ENCODE measurements around the gene TSPAN4. TPM values are rescaled to one million over a fixed set of nuclear protein-coding genes. Genes with fewer than 3 reads are reported as not detected.

TSPAN4 gene
- total RNA-seq, 4 donors from 2014 or later, result 25.1 to 75.0 (median 32.4) TPM

DNA sequence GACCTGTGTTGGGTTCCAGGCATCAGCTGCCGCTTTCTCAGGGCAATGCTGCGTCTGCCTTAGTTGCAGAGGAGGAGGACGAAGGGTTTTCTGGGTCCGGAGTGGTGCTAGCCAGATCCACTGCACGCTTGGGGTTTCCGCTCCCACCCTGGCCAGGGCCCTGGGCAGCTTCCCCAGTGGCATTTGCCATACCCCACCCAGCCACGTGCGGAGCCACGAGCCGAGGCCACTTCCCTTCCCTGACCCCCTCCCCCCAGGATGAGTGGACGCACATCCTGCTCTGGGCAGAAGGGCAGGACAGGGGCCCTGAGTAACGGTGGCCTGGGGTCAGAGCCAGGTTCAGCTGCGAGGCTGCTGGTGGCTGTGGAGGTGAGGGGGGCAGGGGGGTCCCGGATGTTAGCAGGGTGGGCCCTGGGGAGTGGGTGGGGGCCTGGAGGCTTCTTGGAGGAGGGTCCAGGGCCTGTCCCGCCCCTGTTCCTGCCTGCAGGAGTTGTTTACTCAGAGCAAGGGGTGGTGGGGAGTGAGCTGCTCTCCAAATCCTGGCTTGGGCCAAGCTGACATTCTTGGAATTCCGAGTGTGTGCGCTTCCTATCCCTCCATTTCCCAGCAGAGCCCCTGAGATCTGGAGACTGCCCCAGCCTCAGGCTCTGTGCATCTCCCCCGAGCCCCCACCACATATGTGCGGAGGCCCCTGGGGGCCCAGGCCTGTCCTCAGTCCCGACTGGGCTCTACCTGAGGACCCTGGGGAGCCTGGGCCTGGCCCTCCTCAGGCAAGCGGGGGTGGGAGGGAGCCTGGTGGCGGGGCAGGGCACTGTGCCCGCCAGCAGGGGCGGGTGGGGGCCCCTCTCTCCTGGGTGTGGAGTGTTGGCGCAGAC, 1.4 kb downstream of the TSPAN4 start:
- WGBS, 2 donors (ENCODE audit: low coverage in 1 of 2), result 7% methylated on average over 20 of the region's 25 CpGs; no CpG with 5 or more reads in 1 of the 2 donors
- Histone ChIP-seq H3K4me3 (peak overlapping the region; percentile 62 to 98 (median 83)), H3K27me3 (peaks cover 27% of the 10 kb centered on the region), H3K36me3 (peaks cover 0 to 8% (median 3%) of the 10 kb centered on the region in 4 donors), H3K4me1 (peaks cover 27 to 73% (median 49%) of the 10 kb centered on the region in 4 donors), H3K27ac (peak overlapping the region; percentile 88 to 94 (median 90)), H3K9me3 (no peaks in the 10 kb centered on the region)
- in situ Hi-C loops (cut with MboI; ENCODE audit: low pct_ligation_motif_present in 1 of 4, low pct_unique_long_range_greater_than_20kb in 1 of 4, low sequenced_read_pairs in 3 of 4) (no loop called here), intact Hi-C loops (cut with DNase I; ENCODE audit: low total_unique reads) (loop anchor here (5.0 kb wide), 1 partner anchor 1918 kb away; no protein-coding TSS in a partner anchor)
- TF ChIP-seq POLR2AphosphoS5 (IDR thresholded peaks at IDR 0.05) (peak; percentile 82 to 84 (median 83)), EP300 (IDR thresholded peaks at IDR 0.05; ENCODE audit: low read depth) (peak; percentile 69), CTCF (IDR thresholded peaks at IDR 0.05) (no peak), POLR2A (IDR thresholded peaks at IDR 0.05) (peak; percentile 55)
- DNase-seq, result peak; percentile 83

DNA sequence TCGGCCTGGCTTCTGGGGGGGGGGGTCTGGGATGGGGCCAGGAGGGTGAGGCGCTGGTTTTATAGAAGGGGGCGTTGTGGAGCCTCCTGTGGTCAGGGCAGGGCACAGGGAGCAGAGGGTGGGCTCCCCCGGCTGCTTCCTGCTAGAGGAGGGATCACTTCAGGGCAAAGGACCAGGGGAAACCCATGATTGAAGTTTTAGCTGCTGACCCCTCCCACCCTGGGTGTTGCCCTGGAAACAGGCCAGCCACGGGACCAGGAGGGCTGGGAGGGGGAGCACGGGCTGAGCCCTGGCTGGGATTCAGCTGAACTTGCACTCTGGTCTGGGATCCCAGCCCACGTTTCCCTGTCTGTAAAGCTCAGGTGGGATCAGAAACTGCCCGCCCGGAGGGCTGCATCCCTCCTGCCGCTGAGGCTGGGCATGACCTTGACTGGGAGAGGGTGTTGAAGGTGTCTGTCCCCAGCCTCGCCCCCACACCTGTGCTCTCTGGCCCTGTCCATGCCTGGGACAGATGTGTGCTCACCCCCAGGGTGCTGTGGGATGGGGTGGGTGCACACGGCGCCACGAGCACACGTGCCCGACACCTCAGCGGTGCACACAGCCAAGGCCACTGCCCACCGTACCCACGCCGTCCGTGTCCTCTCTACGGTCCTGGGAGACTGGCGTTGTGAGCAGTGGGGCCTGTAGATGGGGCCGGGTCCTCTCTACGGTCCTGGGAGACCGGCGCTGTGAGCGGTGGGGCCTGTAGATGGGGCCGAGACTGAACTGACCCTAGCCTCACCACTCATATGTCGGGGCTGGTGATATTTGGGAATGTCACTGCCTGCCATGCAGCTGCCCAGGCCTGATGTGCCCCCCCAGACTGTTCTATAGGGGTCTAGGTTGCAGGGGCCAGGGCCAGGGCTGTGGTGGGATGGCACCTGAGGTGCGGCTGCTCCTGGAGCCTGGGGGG, 2.3 kb downstream of the TSPAN4 start:
- intact Hi-C loops (cut with DNase I; ENCODE audit: low total_unique reads), result loop anchor here (5.0 kb wide), 1 partner anchor 1917 kb away; no protein-coding TSS in a partner anchor
- WGBS, 2 donors (ENCODE audit: low coverage in 1 of 2), result 45% methylated on average over 18 of the region's 31 CpGs; no CpG with 5 or more reads in 1 of the 2 donors
- peaks cover 33% of the 10 kb centered on the region for H3K27me3 ChIP-seq
- H3K9me3 ChIP-seq, result no peaks in the 10 kb centered on the region
- peaks cover 0 to 1% (median 0%) of the 10 kb centered on the region in 4 donors for H3K36me3 ChIP-seq
- H3K4me3 ChIP-seq, result peak overlapping the region; percentile 27 to 98 (median 83)
- H3K4me1 ChIP-seq, result peaks cover 30 to 70% (median 52%) of the 10 kb centered on the region in 4 donors
- TF ChIP-seq POLR2A (IDR thresholded peaks at IDR 0.05), result no peak
- peak; percentile 56 to 61 (median 57) for TF ChIP-seq POLR2AphosphoS5 (IDR thresholded peaks at IDR 0.05)
- H3K27ac ChIP-seq, result peak overlapping the region; percentile 88 to 94 (median 90)
- DNase-seq, result peak; percentile 79
- in situ Hi-C loops (cut with MboI; ENCODE audit: low pct_ligation_motif_present in 1 of 4, low pct_unique_long_range_greater_than_20kb in 1 of 4, low sequenced_read_pairs in 3 of 4), result no loop called here

DNA sequence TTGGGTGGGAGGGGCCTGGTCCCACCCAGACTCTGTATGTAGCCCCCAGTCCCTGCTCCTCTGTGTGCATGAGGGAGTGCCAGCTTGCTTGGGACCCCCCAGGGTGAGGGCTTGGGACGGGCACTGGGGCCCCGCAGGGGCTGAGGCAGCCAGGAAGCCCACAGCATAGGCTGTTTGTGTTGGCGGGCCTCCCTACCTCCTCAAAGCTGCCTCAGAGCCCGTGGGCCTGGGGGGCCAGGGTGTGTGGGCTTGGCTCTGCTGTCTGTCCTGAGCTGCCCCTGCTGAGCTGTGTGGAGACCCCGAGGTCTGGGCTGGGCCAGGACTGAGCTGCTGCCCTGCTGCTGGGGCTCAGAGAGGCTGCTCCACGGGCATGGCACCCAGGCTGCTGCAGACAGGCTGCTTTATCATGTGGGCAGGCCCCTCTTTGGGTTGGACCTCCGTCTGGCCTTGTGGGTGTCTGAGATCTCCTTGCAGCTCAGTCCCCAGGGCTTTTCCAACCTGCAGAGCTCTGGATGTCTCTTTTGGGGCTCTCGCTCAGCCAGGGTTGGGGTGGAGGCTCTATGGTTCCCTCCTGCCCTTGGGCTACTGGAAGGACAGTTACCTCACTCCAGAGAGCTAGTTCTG, 3.3 kb downstream of the TSPAN4 start:
- DNase-seq, result no peak
- Histone ChIP-seq H3K27ac (peak overlapping the region; percentile 88 to 94 (median 90)), H3K4me3 (no peak overlapping the region), H3K36me3 (no peaks in the 10 kb centered on the region), H3K9me3 (no peaks in the 10 kb centered on the region), H3K27me3 (peaks cover 44% of the 10 kb centered on the region), H3K4me1 (peaks cover 26 to 65% (median 51%) of the 10 kb centered on the region in 4 donors)
- no peak for TF ChIP-seq POLR2A (IDR thresholded peaks at IDR 0.05)
- TF ChIP-seq CTCF (IDR thresholded peaks at IDR 0.05), result no peak
- no peak for TF ChIP-seq POLR2AphosphoS5 (IDR thresholded peaks at IDR 0.05)
- no peak for TF ChIP-seq EP300 (IDR thresholded peaks at IDR 0.05; ENCODE audit: low read depth)
- intact Hi-C loops (cut with DNase I; ENCODE audit: low total_unique reads), result no loop called here
- WGBS, 2 donors (ENCODE audit: low coverage in 1 of 2), result 54% methylated on average over 5 of the region's 8 CpGs; no CpG with 5 or more reads in 1 of the 2 donors
- in situ Hi-C loops (cut with MboI; ENCODE audit: low pct_ligation_motif_present in 1 of 4, low pct_unique_long_range_greater_than_20kb in 1 of 4, low sequenced_read_pairs in 3 of 4), result no loop called here

DNA sequence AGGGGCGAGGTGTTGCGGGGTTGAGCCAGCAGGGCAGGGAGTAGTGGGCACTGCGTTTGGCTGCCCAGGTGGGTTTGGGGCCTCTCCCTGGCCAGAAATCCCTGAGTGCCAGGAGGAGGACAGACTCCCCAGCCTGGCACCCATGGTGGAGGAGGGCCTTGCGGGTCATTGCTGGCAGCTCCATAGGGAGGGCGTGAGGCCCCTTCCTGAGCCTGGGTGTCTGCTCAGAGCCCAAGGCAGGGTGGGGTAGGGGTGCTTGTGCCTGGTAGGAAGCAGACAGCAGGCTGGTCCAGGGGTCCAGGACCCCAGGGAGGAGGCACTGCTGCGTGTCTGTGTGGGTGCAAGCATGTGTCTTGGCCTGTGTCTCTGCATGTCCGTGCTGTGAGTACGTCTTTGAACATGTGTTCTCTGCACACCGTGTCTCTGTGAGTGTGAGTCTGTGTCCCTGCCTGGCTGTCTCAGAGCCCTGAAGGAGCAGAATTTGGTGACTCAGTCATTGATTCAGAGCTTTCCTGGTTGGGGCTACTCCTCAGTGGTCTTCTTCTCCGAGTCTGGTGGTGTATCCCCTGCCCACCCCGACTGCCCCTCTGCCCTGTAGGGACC, 3.9 kb downstream of the TSPAN4 start:
- peaks cover 20 to 59% (median 45%) of the 10 kb centered on the region in 4 donors for H3K4me1 ChIP-seq

More for the DNA sequence above, 3.9 kb downstream of the TSPAN4 start:
- no peaks in the 10 kb centered on the region for H3K9me3 ChIP-seq
- no peaks in the 10 kb centered on the region for H3K36me3 ChIP-seq
- in situ Hi-C loops (cut with MboI; ENCODE audit: low pct_ligation_motif_present in 1 of 4, low pct_unique_long_range_greater_than_20kb in 1 of 4, low sequenced_read_pairs in 3 of 4) (no loop called here), intact Hi-C loops (cut with DNase I; ENCODE audit: low total_unique reads) (no loop called here)
- H3K27ac ChIP-seq, result peak overlapping the region in 1 of 4 donors; percentile 88
- no peak overlapping the region for H3K4me3 ChIP-seq
- H3K27me3 ChIP-seq, result peaks cover 49% of the 10 kb centered on the region
- 43 to 77% methylated on average over 3 to 10 of the region's 11 CpGs for WGBS, 2 donors (ENCODE audit: low coverage in 1 of 2)
- TF ChIP-seq POLR2A (IDR thresholded peaks at IDR 0.05) (no peak), POLR2AphosphoS5 (IDR thresholded peaks at IDR 0.05) (no peak), CTCF (IDR thresholded peaks at IDR 0.05) (no peak)
- DNase-seq, result no peak
